Stimulated activated naive CD4-positive, alpha-beta T cell (primary cell): Measurements from ENCODE around the gene NFX1.
"Not testable (repeated sequence)": the region's sequence is repeated elsewhere in the genome, so short reads cannot be mapped to it uniquely, and the experiment has no call there.

Experiments
- DNase-seq, 6 experiments: peaks; one replicate each; lab custom pipeline; 2025; lab: John Stamatoyannopoulos, UW

Gene NFX1

DNA sequence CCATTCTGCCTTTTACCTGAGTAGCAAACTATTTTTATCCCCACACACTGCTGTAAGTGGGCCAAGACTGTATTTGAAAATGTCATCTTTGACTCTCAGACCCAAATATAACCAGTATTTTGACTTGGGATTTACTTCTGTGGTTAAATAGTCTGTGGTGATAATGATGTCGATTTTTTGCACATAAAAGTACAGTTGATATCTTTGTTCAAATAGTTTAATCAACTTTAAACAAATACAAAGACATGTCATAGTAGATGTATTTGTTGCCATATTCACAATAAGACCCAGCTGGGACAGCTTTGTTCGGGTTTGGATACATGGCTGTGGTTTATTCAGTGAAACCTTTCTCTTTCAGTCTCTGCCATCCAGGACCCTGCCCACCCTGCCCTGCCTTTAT is 20.4 kb downstream of the NFX1 start:
- DNase-seq = no peak

DNA sequence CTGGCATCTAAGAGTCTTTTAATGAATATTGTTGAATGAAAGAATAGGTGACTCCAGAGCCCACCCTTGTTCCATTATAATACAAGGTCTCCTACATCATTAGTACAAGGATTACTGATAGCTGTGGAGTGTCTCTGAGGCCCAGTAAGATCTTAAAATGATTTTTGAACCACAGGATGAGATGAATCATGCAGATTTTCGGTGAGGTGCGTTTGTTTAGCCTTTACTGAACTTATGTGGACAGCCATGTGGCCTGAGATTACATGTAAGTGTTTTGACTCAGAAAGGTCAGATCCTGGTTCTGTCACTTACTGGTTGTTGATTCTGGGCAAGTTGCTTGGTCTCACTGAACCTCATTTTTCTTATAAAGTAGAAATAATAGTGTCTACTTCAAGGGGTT is 21.6 kb downstream of the NFX1 start:
- DNase-seq = no peak

DNA sequence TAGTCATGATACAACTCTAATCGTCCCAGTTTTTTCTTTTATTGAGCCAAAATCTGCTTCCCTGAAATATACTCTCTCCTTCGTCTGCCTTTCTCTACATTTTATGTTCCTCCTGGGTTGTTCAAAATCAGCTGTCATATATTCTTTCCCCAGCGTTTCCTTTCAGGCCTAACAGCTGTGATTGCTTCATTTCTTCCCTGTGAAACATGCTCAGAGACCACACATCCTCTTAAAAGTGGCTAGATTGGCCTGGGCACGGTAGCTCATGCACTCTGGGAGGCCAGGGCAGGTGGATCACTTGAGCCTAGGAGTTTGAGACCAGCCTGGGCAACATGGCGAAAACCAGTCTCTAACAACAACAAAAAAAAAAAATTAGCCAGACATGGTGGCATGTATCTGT is 25.1 kb downstream of the NFX1 start:
- no peak for DNase-seq

DNA sequence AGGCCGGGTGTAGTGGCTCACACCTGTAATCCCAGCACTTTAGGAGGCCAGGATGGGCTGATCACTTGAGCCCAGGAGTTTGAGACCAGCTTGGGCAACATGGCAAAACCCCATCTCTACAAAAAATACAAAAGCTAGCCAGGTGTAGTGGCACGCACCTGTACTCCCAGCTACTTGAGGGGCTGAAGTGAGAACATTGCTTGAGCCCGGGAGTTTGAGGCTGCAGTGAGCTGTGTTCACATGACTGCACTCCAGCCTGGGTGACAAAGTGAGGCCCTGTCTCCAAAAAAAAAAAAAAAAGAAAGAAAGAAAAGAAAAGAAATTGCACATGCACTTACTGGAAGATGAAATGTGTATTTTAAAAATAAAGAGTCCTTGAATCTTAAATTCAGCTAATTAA is 26.8 kb downstream of the NFX1 start:
- not testable (repeated sequence) for DNase-seq

DNA sequence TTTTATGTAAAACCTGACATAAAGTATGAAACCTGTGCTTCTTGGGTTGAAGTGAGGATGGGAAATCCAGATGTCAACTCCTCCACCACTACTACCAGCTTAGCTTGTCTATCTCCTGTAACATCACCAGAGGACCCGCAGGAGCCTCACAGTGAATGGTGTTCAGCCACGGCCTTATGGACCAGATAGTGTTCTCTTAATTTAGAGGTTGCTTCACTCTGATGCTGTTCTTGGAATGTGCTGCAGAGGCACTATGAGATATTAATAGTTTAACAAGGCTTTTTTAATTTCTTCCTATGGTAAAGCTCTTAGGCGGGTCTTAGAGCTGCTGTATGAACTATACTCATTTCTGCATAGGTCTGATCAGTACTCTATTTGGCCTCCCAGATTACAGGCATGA is 27.9 kb downstream of the NFX1 start:
- DNase-seq = no peak

DNA sequence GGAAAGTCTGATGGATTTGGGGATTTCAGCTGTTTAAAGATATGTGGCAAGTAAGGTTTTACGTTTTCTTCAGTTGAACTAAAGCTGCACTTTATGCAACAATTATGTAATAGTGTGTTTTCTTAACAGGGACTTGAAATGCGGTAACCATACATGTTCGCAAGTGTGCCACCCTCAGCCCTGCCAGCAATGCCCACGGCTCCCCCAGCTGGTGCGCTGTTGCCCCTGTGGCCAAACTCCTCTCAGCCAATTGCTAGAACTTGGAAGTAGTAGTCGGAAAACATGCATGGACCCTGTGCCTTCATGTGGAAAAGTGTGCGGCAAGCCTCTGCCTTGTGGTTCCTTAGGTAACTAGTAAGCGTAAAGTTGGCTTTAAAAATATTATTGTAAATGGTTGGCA is 28.5 kb downstream of the NFX1 start:
- DNase-seq = no peak

DNA sequence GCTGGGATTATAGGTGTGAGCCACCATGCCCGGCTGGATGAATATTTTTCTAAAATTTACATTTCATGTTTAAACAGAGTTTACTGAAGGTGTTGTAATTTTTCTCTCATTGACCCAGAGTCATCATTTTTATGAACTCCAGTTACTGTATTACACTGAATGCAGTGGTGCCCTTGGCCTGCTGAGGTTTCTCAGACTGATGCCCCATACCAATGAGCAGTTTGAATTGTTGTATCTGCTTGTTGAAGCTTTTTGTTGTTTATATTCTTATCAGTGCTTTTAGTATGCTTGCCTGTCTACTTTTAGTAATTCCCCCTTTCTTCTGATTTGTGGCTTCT is 29.9 kb downstream of the NFX1 start:
- no peak for DNase-seq

DNA sequence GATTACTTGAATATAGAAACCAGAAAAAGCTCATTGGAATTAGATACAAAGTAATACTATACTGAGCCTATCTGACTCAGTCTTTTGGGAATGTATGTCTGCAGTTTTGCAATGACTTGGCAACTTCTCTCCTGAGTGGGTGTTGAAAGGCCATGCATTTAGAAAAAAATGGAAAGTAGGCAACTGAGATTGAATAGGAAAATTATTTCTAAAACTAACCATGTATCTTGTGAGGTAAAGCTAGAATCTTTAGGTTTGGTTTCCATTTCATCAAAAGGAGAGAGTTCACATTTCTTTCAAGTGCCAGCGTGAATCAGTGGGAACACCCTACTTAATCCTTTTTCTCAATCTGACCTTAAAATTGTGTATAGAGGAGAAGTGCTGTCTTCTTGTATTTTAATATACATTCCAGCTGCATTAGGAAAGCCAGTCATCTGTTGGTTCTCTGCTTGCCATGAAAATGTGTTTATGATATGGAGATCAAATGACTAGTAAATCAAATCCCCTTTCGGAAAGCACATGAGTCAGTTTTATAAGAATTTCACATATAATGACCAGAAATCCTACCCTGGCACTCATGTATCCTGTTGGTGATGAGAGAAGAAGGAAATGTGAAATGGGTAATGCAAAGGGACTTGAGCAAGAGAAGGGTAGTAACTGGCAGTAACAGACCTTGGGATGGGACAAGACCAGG is 30.4 kb downstream of the NFX1 start:
- no peak for DNase-seq

DNA sequence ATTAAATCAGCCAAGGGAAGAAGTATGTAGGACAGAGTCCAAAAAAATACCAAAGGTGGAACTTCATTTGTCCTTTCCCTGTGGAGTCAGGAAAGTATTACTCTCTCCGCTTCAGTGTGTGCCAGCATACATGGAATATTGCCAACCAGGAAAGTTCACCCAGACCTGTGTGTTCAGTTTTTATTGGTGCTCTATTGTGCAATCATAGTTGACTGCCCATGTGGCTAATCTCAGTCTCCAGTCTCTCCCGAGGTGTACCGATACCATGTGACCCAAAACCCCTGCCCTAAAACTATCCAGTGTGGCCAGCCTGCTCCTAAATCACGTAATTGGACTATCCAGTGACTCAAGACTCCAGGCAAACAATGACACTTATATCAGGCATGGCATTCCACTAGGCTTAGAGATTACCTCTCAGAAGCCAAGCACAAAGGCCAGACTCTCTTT is 38.8 kb downstream of the NFX1 start:
- DNase-seq = no peak

DNA sequence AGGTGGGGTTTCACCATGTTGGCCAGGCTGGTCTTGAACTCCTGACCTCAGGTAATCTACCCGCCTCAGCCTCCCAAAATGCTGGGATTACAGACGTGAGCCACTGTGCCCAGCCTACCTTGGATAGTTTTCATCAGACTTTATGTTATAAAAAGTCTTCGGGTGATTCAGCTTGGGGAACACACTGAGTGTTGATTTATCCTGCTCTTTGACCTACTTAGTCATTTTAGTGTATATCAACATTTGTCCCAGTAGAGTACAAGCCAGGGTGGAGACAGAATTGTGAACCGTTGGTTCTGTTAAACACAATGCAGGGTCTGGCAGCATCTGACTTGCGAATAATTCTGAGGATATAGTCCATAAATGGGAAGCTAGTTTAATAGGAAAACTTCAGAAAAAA is 39.7 kb downstream of the NFX1 start:
- DNase-seq = no peak

DNA sequence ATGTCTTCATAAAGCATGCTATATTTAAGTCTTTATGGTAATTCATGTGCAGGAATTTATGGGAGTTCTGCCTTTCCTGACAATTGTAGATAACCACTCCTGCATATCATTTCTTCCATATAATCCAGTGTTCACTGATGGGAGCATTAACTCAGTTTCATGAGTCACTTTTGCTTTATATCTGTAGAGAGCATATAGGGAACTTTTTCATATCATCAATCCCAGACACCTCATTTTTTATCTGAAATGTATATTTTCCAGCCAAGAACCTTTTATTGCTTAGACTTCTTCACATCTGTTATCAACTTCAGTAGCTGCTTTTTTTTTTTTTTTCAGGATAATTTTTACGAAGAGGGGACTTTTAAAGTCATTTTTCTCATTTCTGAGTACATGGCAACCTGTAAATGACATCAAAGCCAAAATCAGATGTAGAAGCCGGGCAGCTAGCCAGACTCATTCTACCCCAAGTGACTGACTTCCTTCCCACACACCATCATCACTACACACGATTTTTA is 41.1 kb downstream of the NFX1 start:
- DNase-seq = no peak

DNA sequence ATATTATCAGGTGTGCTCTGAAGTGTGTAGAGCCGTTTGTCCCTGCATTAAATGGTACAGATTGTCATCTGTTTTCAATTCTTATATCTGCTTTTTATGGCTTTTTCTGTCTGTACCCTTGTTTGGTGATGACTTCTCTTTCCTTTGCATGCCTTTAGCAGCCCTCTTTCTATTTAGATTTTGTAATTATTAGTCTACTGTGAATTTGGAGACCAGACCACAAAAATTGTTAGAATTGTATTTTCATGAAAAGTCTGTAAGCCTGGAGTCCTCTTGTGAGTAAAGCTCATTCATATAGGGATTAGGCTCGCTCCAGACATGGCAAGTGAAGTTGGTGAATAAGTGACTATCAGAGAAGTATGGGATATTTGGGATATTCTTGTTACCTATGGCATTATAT is 41.7 kb downstream of the NFX1 start:
- no peak for DNase-seq

DNA sequence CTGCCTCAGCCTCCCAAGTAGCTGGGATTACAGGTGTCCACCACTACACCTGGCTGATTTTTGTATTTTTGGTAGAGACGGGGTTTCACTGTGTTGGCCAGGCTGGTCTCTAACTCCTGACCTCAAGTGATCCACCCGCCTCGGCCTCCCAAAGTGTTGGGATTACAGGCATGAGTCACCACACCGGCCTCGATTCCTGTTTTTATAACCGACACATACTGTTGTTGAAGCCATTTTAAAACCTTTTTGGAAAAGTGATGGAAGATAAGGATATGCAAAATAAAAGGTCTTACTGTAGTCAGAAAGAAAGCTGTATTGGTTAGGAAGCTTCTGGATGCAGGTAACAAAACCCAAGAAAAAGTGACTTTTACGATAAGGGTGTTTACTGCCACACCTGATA is 42.6 kb downstream of the NFX1 start:
- DNase-seq = not testable (repeated sequence)

DNA sequence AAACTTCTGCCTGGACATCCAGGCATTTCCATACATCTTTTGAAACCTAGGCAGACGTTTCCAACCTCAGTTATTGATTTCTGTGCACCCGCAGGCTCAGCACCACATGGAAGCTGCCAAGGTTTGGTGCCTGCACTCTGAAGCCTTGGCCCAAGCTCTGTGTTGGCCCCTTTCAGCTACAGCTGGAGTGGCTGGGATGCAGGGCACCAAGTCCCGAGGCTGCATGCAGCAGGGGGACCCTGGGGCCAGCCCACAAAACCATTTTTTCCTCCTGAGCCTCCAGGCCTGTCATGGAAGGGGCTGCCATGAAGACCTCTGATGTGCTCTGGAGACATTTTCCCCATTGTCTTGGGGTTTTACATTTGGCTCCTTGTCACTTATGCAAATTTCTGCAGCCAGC is 49.9 kb downstream of the NFX1 start:
- no peak for DNase-seq

DNA sequence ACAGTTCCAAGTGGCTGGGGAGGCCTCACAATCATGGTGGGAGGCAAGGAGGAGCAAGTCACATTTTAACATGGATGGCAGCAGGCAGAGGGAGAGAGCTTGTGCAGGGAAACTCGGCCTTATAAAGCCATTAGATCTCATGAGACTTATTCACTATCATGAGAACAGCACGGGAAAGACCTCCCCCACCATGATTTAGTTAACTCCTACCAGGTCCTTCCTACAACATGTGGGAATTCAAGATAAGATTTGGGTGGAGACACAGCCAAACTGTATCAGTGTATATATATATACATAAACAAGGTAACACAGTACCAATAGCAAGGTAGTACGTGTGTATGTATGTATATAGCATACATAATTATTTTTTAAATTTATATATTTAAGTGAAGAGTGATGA is 50.9 kb downstream of the NFX1 start:
- no peak for DNase-seq

DNA sequence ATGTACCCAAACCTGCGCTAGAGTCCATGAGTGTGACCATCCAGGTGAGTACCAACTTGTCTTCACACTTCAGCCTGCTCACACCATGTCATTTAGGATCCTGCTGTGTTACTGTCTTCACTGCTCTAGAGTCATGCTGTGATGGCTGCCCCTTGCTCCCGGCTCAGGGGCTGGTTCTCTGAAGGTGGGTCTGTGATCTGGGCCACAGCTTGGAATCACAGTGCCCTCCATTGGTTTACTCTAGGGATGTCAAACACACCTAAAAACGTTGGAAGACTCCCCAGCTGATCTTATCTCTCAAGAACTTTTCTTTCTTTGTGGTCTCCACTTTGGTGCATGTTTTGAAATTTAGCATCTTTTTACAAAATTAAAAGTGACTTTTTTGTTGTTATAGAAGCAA is 53.8 kb downstream of the NFX1 start:
- no peak for DNase-seq

DNA sequence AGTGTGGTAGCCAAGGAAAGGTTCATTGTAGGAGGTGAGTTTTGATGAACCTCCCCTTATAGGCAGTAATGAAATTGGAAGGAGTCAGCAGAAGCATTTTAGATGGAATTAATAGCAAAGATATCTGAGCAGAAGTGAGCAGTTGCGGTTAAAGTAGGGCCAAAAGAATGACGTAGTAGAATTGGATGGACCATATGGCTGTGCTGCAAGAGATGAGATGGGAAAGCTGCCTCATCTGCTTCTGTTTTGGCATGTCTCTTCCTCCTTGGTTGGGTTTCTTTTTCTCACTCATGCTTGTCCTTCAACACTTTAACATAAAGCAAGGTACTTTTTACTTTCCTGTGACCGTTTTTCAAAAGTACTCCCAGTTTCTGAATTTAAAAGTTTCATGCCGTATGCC is 56.2 kb downstream of the NFX1 start:
- DNase-seq = no peak

DNA sequence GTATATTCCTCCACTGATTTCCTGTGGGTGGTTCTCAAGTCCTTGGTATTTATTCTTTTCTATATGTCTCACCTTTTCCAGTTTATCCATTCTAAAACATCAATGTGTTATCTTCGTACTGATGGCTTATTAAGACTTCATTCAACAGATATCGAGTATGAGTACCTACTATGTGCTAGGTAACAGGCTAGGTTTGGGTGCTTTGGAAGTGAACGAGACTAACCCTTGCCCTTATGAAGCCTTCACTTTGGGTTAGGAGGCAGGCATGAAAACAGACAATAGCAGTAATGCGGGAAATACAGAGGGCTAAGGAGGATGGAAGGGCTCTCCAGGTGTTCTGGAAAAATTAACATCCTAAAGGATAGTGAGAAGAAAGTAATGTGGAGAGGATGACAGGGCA is 58.7 kb downstream of the NFX1 start:
- DNase-seq = no peak

DNA sequence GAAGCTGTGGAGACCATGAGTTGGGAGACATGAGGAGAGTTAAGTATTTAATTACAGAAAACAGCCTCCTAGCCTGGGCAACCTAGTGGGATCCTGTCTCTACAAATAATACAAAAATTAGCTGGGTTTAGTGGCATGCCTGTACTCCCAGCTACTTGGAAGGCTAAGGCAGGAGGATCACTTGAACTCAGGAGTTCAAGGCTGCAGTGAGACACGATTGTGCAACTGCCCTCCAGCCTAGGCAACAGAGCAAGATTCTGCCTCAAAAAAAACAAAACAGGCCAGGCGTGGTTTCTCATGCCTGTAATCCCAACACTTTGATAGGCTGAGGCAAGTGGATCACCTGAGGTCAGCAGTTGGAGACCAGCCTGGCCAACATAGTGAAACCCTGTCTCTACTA is 59.4 kb downstream of the NFX1 start:
- DNase-seq = no peak

DNA sequence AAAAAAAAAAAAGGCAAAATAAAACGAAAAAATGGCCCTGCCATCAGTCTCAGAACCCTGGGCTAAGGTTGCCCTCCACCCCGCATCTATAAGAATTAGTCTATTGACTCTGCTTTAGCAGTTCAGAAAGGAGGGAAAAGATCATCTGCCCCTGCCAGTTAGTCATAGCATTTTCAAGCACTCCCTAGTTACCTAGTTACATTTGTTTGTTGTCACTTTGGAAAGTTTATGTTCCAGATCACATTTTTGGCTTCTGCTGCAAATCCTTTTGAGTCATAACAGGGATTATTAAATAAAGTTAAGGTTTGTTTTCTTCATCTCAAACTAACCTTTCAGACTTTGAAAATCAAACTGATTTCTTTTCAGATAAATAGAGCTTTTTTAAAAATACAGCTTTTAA is 60.0 kb downstream of the NFX1 start:
- no peak for DNase-seq

DNA sequence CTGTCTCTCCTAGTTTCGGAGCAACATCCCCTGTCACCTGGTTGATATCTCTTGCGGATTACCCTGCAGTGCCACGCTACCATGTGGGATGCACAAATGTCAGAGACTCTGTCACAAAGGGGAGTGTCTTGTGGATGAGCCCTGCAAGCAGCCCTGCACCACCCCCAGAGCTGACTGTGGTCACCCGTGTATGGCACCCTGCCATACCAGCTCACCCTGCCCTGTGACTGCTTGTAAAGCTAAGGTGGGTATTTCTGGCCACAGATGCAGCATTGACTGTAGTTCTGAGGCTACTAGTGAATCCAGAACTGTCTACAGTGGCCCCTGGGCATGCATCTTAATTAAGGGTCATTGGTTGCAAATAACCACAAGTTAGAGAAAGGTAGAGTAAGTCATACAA is 61.2 kb downstream of the NFX1 start:
- no peak for DNase-seq

DNA sequence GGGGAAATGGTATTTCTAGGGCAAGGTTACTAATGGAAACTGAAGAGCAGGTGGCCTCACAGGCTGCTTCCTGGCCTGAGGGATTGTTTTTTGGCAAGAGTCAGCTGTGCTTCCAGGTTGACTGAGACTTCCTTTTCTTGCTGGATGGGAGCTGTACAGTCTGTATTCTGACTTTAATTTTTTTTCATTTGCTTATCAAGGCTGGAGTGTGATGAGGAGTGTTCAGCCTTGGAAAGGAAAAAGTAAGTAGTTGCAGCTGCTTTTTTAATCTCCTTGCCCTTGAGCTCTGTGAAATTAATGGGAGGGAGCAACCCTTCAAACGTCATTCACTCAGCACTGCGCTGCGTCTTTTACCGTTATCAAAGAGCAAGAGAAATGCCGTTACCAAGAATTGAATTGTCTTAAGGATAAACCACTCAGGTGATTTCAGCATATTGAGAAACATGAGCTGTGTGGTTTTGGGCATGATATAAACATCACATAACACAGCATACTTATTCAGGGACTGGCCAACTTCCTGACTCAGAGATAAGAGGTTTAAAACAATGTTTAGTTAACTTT is 64.4 kb downstream of the NFX1 start:
- DNase-seq = no peak

DNA sequence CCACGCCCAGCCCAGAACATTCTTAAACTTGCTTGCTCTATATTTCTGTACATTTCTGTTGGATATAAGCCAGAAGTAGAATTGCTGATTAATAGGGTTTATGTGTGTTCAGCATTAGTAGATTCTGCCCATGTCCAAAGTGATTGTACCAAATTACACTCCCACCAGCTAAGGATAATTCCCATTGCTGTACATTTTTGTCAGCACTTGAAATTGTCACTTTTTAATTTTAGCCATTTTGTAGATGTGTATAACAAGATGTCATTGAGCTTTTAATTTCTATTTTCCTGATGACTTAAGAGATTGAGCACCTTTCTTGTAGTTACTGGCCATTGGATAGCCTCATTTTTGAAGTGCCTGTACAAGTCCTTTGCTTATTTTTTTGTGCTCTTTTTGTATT is 65.6 kb downstream of the NFX1 start:
- DNase-seq = no peak

DNA sequence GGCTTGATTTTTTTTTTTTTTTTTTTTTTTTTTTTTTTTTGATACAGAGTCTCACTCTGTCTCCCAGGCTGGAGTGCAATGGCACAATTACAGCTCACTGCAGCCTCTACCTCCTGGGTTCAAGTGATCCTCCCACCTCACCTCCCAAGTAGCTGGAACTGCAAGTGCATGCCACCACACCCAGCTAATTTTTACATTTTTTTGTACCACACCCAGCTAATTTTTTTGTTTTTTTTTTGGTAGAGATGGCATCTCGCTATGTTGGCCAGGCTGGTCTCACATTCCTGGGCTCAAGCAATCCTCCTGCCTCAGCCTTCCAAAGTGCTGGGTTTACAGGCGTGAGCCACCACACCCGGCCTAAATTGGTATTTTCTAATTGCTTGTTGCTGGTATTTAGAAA is 68.3 kb downstream of the NFX1 start:
- DNase-seq = not testable (repeated sequence)
